ENCODE results near the gene OAT. TPM values are rescaled to one million over a fixed set of nuclear protein-coding genes. Genes with fewer than 3 reads are reported as not detected.

OAT gene
- 155 and 163 TPM in 2 replicates for total RNA-seq

GRCh38 chr10:124418726-124419501 lies at the start of gene OAT:
Gene OAT (minus strand): TSS chr10:124418923. CDS start chr10:124412171, 6,752 bp downstream.

GRCh38 chr10:124461642-124462347 lies 43.1 kb upstream of the OAT start, which contains the start of gene LHPP:
Gene LHPP (plus strand): TSS chr10:124461823. CDS start chr10:124461863, 40 bp downstream.

GRCh38 chr10:124450012-124450782 lies 31.5 kb upstream of the OAT start, which contains the start of gene NKX1-2:
Gene NKX1-2 (minus strand): TSS chr10:124450035. CDS start chr10:124449943, 92 bp downstream.

Other genes starting within 250 kb of the OAT start
- not detected in 2 replicates for gene NKX1-2, start 31.1 kb upstream of the OAT start, total RNA-seq
- 4.5 and 5.1 TPM in 2 replicates for gene LHPP, start 42.9 kb upstream of the OAT start, total RNA-seq